K562 (cell line): ENCODE measurements around the gene SCUBE1. TPM values are rescaled to one million over a fixed set of nuclear protein-coding genes. Genes with fewer than 3 reads are reported as not detected.

Experiments
- ATAC-seq: fragments of 200-7000 bp; cut with Tn5 transposase; 3 replicates; pipeline ENCODE4 v1.9.1; 2020; ENCODE audit warnings: moderate library complexity
- BruUV-seq: library from RNA; stranded (reverse); fragments of 400-500 nt; replicated peaks from 2 replicates; lab custom pipeline; 2021; lab: Mats Ljungman, UMichigan
- CTCF ChIA-PET: fragments of 300-600 bp; formaldehyde crosslinking; extraction: SDS; loops from one replicate; lab custom pipeline; 2021; ENCODE audit warnings: low intra/inter-chr PET ratio; lab: Yijun Ruan, JAX
- POLR2A ChIA-PET: fragments of 300-600, 350-650 bp; sonication (Branson Sonifier 250); formaldehyde crosslinking; extraction: SDS; loops from one replicate; lab custom pipeline; 2021; ENCODE audit warnings: antibody characterized with exemption, inconsistent platforms; lab: Yijun Ruan, JAX
- DNase-seq, 4 experiments: peaks; one replicate each; pipeline versions ENCODE4 v3.0.0 to v3.0.0-alpha.2; 2011 to 2018; ENCODE audit warnings: low spot score in 3 of 4, mixed read lengths in 3 of 4; ENCODE audit errors: extremely low read depth in 1 of 4
- FAIRE-seq: peaks from 2 replicates; lab custom pipeline; 2011; peaks lifted over from hg19 to GRCh38; lab: Jason Lieb, UNC
- H2AFZ ChIP-seq: 2 replicates; pipeline ENCODE4 v1.6.0; 2011; ENCODE audit warnings: low read depth, low read length, control low read depth, inconsistent platforms
- H3K27ac ChIP-seq: fragments of 200-600 bp; 3 replicates; pipeline ENCODE4 v1.8.0; 2011; ENCODE audit warnings: low read depth, mild to moderate bottlenecking, control low read depth, inconsistent platforms, low read length, moderate library complexity, mixed read lengths; ENCODE audit errors: extremely low read depth
- H3K27me3 ChIP-seq, 2 experiments: fragments of 300-600 bp in 1 of 2; 2 replicates in 1 of 2; 3 replicates in 1 of 2; pipeline versions ENCODE4 v1.6.0 to v1.8.0; 2011; ENCODE audit warnings: inconsistent platforms in 2 of 2, low read length in 2 of 2, mild to moderate bottlenecking in 1 of 2, mixed read lengths in 1 of 2, moderate library complexity in 1 of 2; ENCODE audit not compliant: control insufficient read depth in 2 of 2, insufficient read depth in 2 of 2
- H3K36me3 ChIP-seq: fragments of 300-600 bp; 3 replicates; pipeline ENCODE4 v1.8.0; 2011; ENCODE audit warnings: mild to moderate bottlenecking, low read length, inconsistent platforms; ENCODE audit not compliant: control insufficient read depth, insufficient read depth
- H3K4me1 ChIP-seq, 2 experiments: fragments of 200-600 bp in 1 of 2; replicated peaks in 1 of 2; 2 replicates in 1 of 2; 3 replicates in 1 of 2; pipeline versions ENCODE4 v1.5.1 to v1.8.0; 2011; ENCODE audit warnings: inconsistent platforms in 2 of 2, low read length in 2 of 2, mild to moderate bottlenecking in 1 of 2, mixed read lengths in 1 of 2, moderate library complexity in 1 of 2; ENCODE audit not compliant: control insufficient read depth in 2 of 2, insufficient read depth in 2 of 2
- H3K4me2 ChIP-seq: 2 replicates; pipeline ENCODE4 v1.6.1; 2011; ENCODE audit warnings: low read length, control low read depth, inconsistent platforms, mixed read lengths; ENCODE audit not compliant: insufficient read depth
- H3K4me3 ChIP-seq: fragments of 200-600 bp; sonication (generic), shearing (Covaris generic); 2 replicates; pipeline ENCODE4 v1.5.1; 2016; ENCODE audit warnings: control low read depth, inconsistent platforms
- H3K79me2 ChIP-seq: fragments of 200-600 bp; 3 replicates; pipeline ENCODE4 v1.8.0; 2011; ENCODE audit warnings: low read length, inconsistent platforms; ENCODE audit not compliant: control insufficient read depth, insufficient read depth
- H3K9ac ChIP-seq, 2 experiments: 2 replicates each; pipeline versions ENCODE4 v1.6.0 to v1.6.1; 2011; ENCODE audit warnings: low read depth in 2 of 2, low read length in 2 of 2, control low read depth in 1 of 2, inconsistent platforms in 1 of 2, mild to moderate bottlenecking in 1 of 2, mixed read lengths in 1 of 2; ENCODE audit not compliant: insufficient read depth in 1 of 2
- H3K9me1 ChIP-seq: one replicate; pipeline ENCODE4 v1.6.0; 2011; ENCODE audit warnings: inconsistent platforms, mild to moderate bottlenecking, low read length, moderate library complexity; ENCODE audit not compliant: control insufficient read depth, insufficient read depth
- H3K9me3 ChIP-seq: replicated peaks from 2 replicates; pipeline ENCODE4 v1.5.1; 2011; ENCODE audit warnings: low read depth, low read length, inconsistent platforms; ENCODE audit not compliant: control insufficient read depth, insufficient read depth
- H4K20me1 ChIP-seq: replicated peaks from 2 replicates; pipeline ENCODE4 v1.6.1; 2011; ENCODE audit warnings: low read length, inconsistent platforms, mixed read lengths; ENCODE audit not compliant: control insufficient read depth, insufficient read depth
- BHLHE40 ChIP-seq: IDR thresholded peaks from 2 replicates; pipeline ENCODE4 v1.6.1; 2011; ENCODE audit warnings: low read length, improper control_type of control experiment
- CBFA2T3 ChIP-seq: fragments of 450-650 bp; IDR thresholded peaks from 2 replicates; pipeline ENCODE4 v1.6.1; 2017
- GTF2B ChIP-seq: IDR thresholded peaks from 2 replicates; pipeline ENCODE4 v1.6.1; 2011; ENCODE audit not compliant: insufficient read length; ENCODE audit errors: extremely low read depth
- NCOA4 ChIP-seq: fragments of 450-650 bp; IDR thresholded peaks from 2 replicates; pipeline ENCODE4 v1.6.1; 2018; ENCODE audit warnings: mild to moderate bottlenecking; ENCODE audit not compliant: partially characterized antibody
- PCBP2 ChIP-seq: fragments of 200-400 bp; formaldehyde crosslinking; IDR thresholded peaks from 2 replicates; pipeline ENCODE4 v1.6.1; 2018; ENCODE audit warnings: low read length, low read depth, mild to moderate bottlenecking, moderate library complexity; ENCODE audit not compliant: poor library complexity, severe bottlenecking
- PHTF2 ChIP-seq: fragments of 250-450 bp; sonication (Bioruptor Pico); IDR thresholded peaks from 2 replicates; pipeline ENCODE4 v1.5.0; 2021; ENCODE audit warnings: mild to moderate bottlenecking
- POLR2A ChIP-seq: fragments of 450-650 bp; conservative IDR thresholded peaks from 2 replicates; pipeline ENCODE4 v1.6.1; 2016
- POLR2G ChIP-seq: fragments of 200-400 bp; formaldehyde crosslinking; IDR thresholded peaks from 2 replicates; pipeline ENCODE4 v1.6.1; 2017; ENCODE audit warnings: low read depth, mild to moderate bottlenecking, antibody characterized with exemption, low read length, moderate library complexity
- RFX7 ChIP-seq: fragments of 250-450 bp; sonication (Bioruptor Pico); IDR thresholded peaks from 2 replicates; pipeline ENCODE4 v1.5.1; 2021; ENCODE audit warnings: mild to moderate bottlenecking
- SAFB2 ChIP-seq: fragments of 200-400 bp; formaldehyde crosslinking; IDR thresholded peaks from 2 replicates; pipeline ENCODE4 v1.6.1; 2018; ENCODE audit warnings: borderline replicate concordance, low read length, low read depth, moderate library complexity; ENCODE audit not compliant: severe bottlenecking
- SMAD4 ChIP-seq: fragments of 250-450 bp; sonication (Bioruptor Pico); conservative IDR thresholded peaks from 2 replicates; pipeline ENCODE4 v1.8.0; 2021; ENCODE audit warnings: inconsistent platforms, mild to moderate bottlenecking, moderate library complexity
- SMARCA5 ChIP-seq: fragments of 450-650 bp; IDR thresholded peaks from 2 replicates; pipeline ENCODE4 v1.6.1; 2016
- SMARCB1 ChIP-seq: IDR thresholded peaks from 2 replicates; pipeline ENCODE4 v1.6.1; 2011; ENCODE audit warnings: improper control_type of control experiment, low read depth; ENCODE audit not compliant: insufficient read length
- SMC3 ChIP-seq: conservative IDR thresholded peaks from 2 replicates; pipeline ENCODE4 v1.6.1; 2011; ENCODE audit warnings: low read depth, low read length, improper control_type of control experiment; ENCODE audit not compliant: insufficient read depth
- U2AF1 ChIP-seq: fragments of 200-400 bp; formaldehyde crosslinking; optimal IDR thresholded peaks from 2 replicates; pipeline ENCODE3; 2017; ENCODE audit warnings: mild to moderate bottlenecking, low read depth, low read length, moderate library complexity
- ZFP30 ChIP-seq: fragments of 250-450 bp; sonication (Bioruptor Pico); IDR thresholded peaks from 2 replicates; pipeline ENCODE4 v1.8.0; 2022; ENCODE audit warnings: moderate library complexity, mild to moderate bottlenecking, inconsistent platforms, borderline replicate concordance
- ZNF23 ChIP-seq: fragments of 250-450 bp; sonication (Bioruptor Pico); IDR thresholded peaks from 2 replicates; pipeline ENCODE4 v1.4.0; 2020; ENCODE audit warnings: mild to moderate bottlenecking
- ZNF311 ChIP-seq: fragments of 250-450 bp; sonication (Bioruptor Pico); IDR thresholded peaks from 2 replicates; pipeline ENCODE4 v1.4.0; 2020; ENCODE audit warnings: mild to moderate bottlenecking, moderate library complexity
- ZNF347 ChIP-seq: fragments of 450-650 bp; formaldehyde crosslinking; IDR thresholded peaks from 2 replicates; pipeline ENCODE4 v1.4.0; 2020; ENCODE audit warnings: low read depth, mild to moderate bottlenecking, moderate library complexity
- WGBS: fragments of 100-300 bp; shearing (Covaris generic); methylation state at CpG from one replicate; pipeline ENCODE4 v1.1.6; 2016; ENCODE audit warnings: low coverage, mixed read lengths; ENCODE audit not compliant: insufficient coverage; ENCODE audit errors: missing lambda C conversion rate; 5-methylcytosine and 5-hydroxymethylcytosine counted together
- in situ Hi-C: fragments of 300-500 bp; cut with MboI; formaldehyde crosslinking; loops from 4 replicates; pipeline ENCODE4 v1.15.0; 2018; ENCODE audit warnings: inconsistent platforms, mixed read lengths
- intact Hi-C: fragments of 100-400 bp; cut with micrococcal nuclease; formaldehyde crosslinking; loops from 2 replicates; pipeline ENCODE4 v1.14.2; 2022
- polyA plus RNA-seq, 8 experiments: library from polyadenylated mRNA; depleted of rRNA in 4 of 8; stranded (reverse) in 5 of 8; unstranded in 3 of 8; fragments of >200 nt; fragmentation: Nextera tagmentation in 2 of 8; fragmentation: Illumina TruSeq in 1 of 8; extraction: Ambion mirVana in 2 of 8; extraction: Trizol in 1 of 8; gene quantifications; 2 replicates each; pipeline versions ENCODE4 v1.2.1 to v1.2.3, GENCODE V29; 2011 to 2014; ENCODE audit warnings: inconsistent platforms in 1 of 8, missing spikeins in 1 of 8
- total RNA-seq, 7 experiments: library from RNA; depleted of rRNA in 6 of 7; stranded (reverse); fragments of >200 nt in 6 of 7; fragmentation: Illumina TruSeq in 2 of 7; extraction: Trizol in 2 of 7; gene quantifications; 2 replicates each; pipeline versions ENCODE4 v1.2.1 to v1.2.3, GENCODE V29; 2011 to 2021; ENCODE audit warnings: low replicate concordance in 1 of 7

The SCUBE1 gene
- total and polyA plus RNA-seq, 9 of the 15 experiments (the other 6 are each of a cell fraction or from before 2014, with no cell fraction given): 0.03 to 0.47 (median 0.29) TPM; not detected in 6

GRCh38 chr22:43176090-43176489 lies 167.1 kb downstream of the SCUBE1 start:
- intact Hi-C loops (no loop called here), in situ Hi-C loops (no loop called here)
- no peak overlapping the region for H2AFZ ChIP-seq
- TF ChIP-seq RFX7 (no peak), POLR2G (peak; percentile 10; the same call in 1 of the 2 replicates)
- DNase-seq (no peak), ATAC-seq (no peak), FAIRE-seq (no peak)
- CTCF ChIA-PET: no interaction called here
- no peak overlapping the region for H3K27ac ChIP-seq
- H3K4me3 ChIP-seq: no peak overlapping the region
- peaks cover 6% of the 10 kb centered on the region for H3K79me2 ChIP-seq
- 0 out of 2 replicates have a peak, but pooled peaks cover 2% of the 10 kb centered on the region for H3K9me3 ChIP-seq
- 100% methylated on average over 3 of the region's 15 CpGs for WGBS
- peaks cover 86% of the 10 kb centered on the region for H3K36me3 ChIP-seq
- no peaks in the 10 kb centered on the region for H3K27me3 ChIP-seq
- H3K4me2 ChIP-seq: no peak overlapping the region
- BruUV-seq: no TSS peak
- POLR2A ChIA-PET: no interaction called here
- no peak overlapping the region for H3K9ac ChIP-seq
- H3K4me1 ChIP-seq: peaks cover 0 to 25% of the 10 kb centered on the region in 2 experiments; a peak in 2 of 5 replicates
- no peaks in the 10 kb centered on the region for H3K9me1 ChIP-seq
- H4K20me1 ChIP-seq: no peaks in the 10 kb centered on the region

- no peak for FAIRE-seq
- peaks cover 86% of the 10 kb centered on the region for H3K36me3 ChIP-seq
- no peak for TF ChIP-seq BHLHE40
- no peak for TF ChIP-seq ZFP30 (CRISPR knock-in tag)
- TF ChIP-seq SMARCB1: no peak
- no peak for TF ChIP-seq SMARCA5
- no peak for TF ChIP-seq SMAD4
- no peak for TF ChIP-seq CBFA2T3
- no peak for TF ChIP-seq ZNF311 (CRISPR knock-in tag)
- no peak for TF ChIP-seq PCBP2
- no peak for TF ChIP-seq PHTF2 (CRISPR knock-in tag)
- no peak for TF ChIP-seq SMC3
- no peak for TF ChIP-seq ZNF347 (CRISPR knock-in tag)
- no peak for TF ChIP-seq GTF2B
- no peak for TF ChIP-seq NCOA4
- no peak for TF ChIP-seq U2AF1
- no peak for TF ChIP-seq POLR2A
- TF ChIP-seq SAFB2: no peak
- no peak for TF ChIP-seq ZNF23 (CRISPR knock-in tag)
These were observed 168.1 kb downstream of the SCUBE1 start for GRCh38 chr22:43174941-43175531.

More at GRCh38 chr22:43174941-43175531, 168.1 kb downstream of the SCUBE1 start:
- peaks cover 0 to 17% of the 10 kb centered on the region in 2 experiments; a peak in 2 of 5 replicates for H3K4me1 ChIP-seq
- no peaks in the 10 kb centered on the region for H4K20me1 ChIP-seq
- BruUV-seq: no TSS peak
- ATAC-seq (no peak), DNase-seq (no peak)
- POLR2A ChIA-PET: no interaction called here
- no peak overlapping the region for H3K9ac ChIP-seq
- H3K27me3 ChIP-seq: no peaks in the 10 kb centered on the region
- no peak overlapping the region for H2AFZ ChIP-seq
- H3K4me2 ChIP-seq: no peak overlapping the region
- no peaks in the 10 kb centered on the region for H3K79me2 ChIP-seq
- 0 out of 2 replicates have a peak, but pooled peaks cover 2% of the 10 kb centered on the region for H3K9me3 ChIP-seq
- intact Hi-C loops (no loop called here), in situ Hi-C loops (no loop called here)
- CTCF ChIA-PET: no interaction called here
- 94% methylated on average over 7 of the region's 9 CpGs for WGBS
- no peak overlapping the region for H3K4me3 ChIP-seq
- no peak overlapping the region for H3K27ac ChIP-seq
- H3K9me1 ChIP-seq: no peaks in the 10 kb centered on the region
